Measurements from ENCODE around the gene RYR2.
"Not testable (repeated sequence)": the region's sequence is repeated elsewhere in the genome, so short reads cannot be mapped to it uniquely, and the experiment has no call there.

RYR2 gene

DNA sequence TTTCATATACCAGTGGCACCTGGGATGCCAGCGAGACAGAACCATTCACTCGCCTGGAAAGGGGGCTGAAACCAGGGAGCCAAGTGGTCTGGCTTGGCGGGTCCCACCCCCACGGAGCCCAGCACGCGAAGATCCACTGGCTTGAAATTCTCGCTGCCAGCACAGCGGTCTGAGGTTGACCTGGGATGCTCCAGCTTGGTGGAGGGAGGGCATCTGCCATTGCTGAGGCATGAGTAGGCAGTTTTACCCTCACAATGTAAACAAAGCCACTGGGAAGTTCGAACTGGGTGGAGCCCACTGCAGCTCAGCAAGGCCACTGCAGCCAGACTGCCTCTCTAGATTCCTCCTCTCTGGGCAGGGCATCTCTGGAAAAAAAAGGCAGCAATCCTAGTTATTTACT is 778.6 kb downstream of the RYR2 start:
- DNase-seq: not testable (repeated sequence)

DNA sequence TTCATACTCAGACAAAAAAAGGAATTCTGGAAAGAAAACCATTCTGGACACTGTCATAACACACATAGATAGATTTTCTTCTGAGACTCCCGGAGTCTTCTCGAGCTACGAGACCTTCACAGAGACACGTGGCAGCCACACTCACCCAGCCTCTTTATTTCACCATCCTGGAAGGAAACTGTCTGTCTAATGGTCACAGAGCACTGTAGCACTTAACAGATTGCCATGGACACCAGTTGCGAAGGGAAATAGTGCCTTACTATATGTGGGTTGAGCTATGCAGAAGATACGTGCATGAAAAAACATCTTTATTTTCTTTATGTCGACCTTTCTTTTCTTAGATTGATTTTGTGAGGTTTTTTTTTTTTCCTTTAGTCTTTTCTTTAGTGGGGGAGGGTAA is 790.9 kb downstream of the RYR2 start:
- no peak for DNase-seq

DNA sequence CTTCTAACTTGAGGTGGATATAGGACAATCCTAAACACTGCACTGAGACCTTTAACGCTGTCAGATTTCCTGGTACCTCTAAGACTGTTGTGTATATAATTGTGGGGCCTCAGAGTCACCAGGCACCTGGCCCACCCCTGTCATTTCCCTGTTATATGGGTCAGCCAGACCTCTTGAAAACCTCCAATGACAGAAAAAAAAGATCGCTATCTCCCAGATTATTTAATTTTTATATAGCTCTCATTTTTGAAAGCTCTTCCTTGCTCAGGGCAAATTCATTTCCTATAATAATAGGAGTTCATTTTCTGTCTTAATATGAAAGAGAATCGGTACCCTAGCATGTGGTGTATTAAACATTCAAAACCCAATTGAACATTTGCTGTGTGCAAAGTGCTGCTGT is 792.1 kb downstream of the RYR2 start:
- DNase-seq: no peak

DNA sequence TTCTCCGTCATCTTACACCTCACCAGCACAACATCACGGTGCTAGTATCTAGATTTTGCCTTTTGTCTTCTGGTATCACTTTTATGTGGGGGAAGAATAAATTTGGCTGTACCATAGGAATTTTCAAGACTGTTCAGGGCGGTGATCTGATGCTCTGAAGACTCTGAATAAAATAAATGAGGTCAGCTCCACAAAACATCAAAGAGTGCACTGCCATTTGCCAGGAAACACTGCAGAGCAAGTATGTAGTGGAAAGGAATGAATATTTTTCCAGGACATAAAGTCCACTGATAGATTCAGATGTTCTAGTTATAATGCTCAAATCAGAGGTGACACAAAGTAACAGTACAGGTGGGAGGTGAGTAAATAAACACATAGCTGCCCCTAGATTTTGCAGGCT is 792.5 kb downstream of the RYR2 start:
- DNase-seq: no peak

DNA sequence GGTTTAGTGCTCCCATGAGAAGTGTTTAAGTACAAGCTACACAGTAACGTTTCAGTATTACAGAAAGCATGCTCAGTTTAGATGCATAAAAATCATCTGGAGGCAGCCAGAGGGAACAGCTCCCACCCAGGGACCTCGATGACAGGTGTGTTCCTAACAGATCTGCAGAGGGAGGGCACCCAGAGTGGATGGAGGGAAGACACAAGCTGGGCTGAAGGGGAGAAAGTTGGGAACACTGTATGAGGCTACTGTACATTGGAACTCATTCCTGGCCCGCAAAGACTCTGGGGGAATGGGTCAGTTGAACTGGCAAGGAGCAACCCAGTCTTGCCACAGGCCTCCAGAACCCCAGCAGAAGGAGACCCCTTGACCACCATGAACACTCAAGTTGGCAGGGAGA is 796.3 kb downstream of the RYR2 start:
- no peak for DNase-seq

DNA sequence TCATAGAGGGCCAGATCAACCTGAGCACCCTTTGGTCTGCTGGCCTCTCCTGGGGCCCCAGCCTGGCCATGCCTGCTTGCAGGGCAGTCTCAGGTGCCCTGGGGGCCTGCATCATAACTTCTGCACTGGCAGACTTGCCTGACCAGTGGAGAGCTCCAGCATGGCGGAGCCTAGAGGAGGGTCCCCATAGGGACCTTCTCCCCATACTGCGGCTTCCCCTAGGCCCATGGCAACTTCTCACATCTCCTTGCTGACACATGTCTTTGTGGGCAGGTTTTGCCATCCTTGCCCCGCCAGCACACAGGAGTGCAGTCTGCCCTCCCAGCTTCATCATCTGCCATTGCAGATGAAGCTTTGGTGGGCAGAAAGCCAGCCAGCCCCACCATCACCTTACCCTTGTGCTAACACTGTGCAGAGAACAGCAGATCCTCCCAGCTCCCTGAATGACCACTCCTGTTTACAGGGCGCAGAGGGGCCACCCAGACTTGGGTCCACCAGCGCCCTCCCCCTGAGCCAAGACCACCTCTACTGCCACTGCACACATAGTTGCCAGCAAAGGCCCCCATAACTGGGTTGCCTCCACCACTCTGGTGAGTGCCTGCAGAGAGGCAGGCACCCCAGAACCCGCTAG is 797.0 kb downstream of the RYR2 start:
- no peak for DNase-seq

DNA sequence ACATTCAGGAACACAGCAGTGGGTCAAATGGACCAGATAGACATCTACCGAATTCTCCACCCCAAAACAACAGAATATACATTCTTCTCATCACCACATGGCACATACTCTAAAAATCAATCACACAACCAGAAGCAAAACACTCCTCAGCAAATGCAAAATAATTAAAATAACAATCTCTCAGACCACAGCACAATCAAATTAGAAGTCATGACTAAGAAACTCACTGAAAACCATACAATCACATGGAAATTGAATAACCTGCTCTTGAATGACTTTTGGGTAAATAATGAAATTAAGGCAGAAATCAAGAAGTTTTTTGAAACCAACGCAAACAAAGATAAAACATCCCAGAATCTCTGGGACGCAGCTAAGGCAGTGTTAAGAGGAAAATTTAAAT is 799.5 kb downstream of the RYR2 start:
- DNase-seq: no peak

DNA sequence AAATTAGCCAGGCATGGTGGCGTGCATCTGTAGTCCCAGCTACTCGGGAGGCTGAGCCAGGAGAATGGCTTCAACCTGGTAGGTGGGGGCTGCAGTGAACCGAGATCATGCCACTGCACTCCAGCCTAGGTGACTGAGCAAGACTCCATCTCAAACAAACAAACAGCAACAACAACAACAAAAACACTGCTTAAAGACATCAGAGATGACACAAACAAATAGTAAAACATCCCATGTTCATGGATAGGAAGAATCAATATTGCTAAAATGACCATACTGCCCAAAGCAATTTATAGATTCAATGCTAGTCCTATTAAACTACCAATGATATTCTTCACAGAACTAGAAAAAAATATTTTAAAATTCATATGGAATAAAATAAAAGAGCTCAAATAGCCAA is 801.5 kb downstream of the RYR2 start:
- not testable (repeated sequence) for DNase-seq

DNA sequence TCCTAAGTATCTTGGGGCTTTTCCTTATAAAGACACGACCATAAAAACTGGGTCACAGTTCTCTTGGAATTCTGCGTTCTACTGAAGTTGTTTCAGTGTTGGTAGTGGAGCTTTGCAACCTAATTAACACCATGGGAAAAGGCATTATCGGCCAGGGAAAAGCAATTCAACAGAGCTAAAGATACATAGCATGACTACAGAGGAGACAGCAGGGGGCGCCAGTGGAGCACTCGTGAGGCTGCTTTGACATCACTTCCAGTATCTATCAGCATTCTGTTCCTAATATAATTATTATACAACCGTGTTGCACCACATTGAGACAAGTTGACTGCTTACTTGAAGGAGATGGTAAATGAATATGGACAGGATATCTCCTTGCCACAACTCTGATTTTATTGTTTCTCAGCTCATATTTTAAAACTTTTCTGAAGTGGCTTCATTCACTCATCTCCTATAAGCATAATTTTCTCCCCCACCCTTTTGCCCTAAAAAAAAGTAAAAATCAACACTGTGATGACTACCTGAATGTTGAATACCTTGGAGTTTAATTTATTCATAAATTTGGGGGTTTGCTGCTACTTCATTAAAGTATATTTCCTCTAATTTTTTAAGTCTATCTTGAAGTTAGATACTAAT is 809.3 kb downstream of the RYR2 start:
- no peak for DNase-seq

DNA sequence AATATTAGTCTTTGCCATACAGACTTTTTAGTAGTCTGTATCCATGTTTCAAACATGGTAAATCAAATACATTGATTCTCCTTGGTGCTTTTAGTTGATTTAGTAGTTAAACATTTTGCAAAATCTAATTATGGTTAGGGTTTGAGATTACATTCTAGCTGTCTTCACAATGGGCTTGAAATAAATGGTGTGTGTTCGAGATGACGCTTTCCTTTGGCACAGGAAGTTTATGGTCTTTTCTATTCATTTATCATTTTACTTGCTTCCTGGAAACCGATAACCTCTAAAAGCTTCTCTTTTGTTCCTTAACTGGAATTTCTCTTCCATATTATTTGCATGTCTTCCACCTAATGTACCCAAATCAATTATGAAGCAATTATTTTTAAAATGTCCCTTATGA is 810.4 kb downstream of the RYR2 start:
- DNase-seq: no peak

DNA sequence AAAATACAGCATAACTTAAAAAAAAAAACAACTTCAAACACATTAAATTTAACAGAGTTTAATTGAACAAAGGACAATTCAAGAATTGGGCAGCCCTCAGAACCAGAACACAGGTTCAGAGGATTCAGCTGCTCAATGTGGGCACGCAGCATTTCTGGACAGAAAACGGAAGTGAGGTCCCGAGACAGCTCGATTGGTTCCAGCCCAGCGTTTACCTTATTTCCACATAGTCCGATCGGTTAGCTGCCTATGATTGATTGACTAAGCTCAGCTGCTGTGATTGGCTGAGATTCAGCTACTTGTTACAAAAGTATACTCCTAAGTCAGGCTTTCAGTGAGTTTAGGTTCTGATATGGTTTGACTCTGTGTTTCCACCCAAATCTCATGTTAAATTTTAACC is 815.5 kb downstream of the RYR2 start:
- DNase-seq: no peak

DNA sequence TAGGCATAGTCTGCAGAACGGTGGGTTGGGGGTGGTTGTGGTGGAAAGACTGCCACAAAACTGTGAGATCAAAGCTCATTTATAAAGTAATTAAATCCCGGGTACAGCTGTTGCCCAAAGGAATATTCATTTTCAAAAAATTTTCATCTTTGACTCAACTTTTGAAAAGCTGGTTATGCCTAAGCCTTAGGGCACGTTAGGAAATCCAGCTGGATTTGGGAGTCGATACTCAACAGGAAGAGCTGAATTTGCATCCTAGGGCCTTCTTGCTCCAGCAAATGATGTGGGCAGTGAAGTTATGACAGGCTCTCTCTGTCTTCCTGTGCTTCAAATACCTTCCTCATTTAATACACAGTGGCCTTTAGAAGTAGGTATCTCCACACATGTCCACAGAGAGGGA is 817.0 kb downstream of the RYR2 start:
- no peak for DNase-seq

DNA sequence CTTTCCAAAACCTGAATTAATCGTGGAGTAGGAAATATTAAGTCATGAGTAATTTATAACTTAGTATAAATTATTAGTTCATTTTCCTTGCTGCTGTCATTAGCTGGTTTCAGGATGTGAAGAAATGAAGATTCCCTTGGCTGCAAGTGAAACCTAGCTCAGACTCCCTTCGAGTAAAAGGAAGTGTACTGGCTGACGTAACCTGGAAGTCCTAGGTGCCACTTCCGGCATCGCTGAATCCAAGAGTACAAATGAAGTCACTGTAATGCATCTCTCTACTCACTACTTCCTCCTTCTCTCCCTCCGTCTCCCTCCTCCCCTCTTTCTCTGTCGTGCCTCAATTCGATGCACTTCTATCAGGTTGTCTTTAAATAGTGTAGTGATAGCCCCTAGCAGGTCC is 820.0 kb downstream of the RYR2 start:
- no peak for DNase-seq

DNA sequence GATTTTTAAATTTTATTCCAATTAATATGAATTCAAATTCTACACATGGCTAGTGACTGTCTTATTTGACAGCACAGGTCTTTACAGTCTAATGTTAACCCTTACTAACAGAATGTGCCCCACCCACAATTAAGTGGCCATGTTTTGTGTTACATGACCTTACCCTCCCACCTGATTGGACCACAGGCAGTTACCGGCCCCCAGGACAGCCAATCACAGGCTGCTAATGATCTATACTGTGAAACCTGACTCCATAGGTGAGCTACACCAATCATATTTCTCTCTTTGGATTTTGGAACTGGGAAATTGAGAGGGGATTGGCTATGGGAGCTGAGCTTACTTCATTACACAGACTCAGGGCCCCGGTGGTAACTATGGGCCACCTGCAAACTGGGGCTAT is 821.2 kb downstream of the RYR2 start:
- no peak for DNase-seq

DNA sequence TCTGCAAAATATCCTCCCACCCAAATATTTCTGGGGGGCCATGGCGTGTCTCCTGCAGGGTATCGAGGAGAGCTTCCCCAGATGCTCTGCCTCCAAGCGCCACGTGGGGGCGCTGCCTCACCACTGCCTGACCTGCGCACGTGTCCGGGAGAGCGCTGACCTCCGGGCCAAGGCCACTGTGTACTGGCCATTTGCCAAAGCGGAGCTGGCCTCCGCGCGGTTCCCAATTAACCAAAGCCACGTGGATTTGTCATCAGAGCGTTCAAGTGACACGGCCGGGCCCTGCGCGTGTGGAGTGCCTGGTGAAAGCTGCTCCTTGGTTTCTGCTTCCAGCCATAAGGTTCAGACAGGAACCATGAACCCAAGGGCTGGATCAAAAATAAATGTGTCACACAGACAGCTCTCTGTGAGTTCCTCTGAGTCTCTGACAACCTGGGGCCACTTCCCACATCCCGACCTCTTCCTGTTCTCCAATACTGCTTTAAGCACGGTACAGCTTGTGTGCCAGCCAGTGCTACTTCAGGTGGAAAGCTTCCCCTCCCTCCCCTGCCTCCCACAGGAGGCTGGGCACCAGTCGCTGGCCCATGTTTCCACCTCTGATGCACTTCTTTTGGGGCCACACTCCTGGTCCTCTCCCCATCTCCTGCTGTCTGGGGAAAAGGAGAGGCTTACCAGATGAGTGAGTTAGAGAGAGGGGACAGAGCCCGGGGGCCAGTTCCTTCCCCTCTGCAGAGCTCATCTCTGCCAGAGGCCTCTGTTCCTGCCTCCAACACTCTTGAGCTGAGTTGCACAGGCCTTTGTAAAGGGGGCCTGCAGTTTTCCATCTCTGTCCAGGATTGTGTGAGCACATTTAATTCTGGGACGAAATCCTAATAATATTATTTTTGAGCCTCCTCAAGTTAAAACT is 822.6 kb downstream of the RYR2 start:
- no peak for DNase-seq

DNA sequence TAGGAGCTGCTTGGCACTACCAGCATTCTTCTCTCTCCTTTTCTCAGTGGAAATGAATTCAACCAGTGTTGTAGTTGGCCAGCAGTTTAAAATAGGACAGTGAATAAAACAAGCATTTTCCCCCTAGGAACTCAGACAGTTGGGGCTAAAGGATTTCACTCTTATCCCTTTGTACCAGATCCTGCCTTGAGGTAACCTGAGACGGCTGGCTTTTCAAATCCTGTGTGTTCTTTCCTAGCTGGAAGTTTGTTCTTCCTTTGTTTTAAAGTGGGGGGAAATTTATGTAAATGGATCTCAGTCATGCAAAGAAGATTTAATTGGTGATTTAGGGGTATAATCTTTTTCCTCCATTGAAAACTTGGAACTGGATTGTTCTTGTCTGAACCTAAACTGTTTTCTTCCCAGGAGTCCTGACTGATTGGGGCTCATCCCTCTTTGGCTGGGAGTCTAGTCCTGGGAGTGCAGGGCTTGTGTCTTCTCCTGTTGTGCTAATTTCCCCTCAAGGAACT is 825.5 kb downstream of the RYR2 start:
- no peak for DNase-seq

DNA sequence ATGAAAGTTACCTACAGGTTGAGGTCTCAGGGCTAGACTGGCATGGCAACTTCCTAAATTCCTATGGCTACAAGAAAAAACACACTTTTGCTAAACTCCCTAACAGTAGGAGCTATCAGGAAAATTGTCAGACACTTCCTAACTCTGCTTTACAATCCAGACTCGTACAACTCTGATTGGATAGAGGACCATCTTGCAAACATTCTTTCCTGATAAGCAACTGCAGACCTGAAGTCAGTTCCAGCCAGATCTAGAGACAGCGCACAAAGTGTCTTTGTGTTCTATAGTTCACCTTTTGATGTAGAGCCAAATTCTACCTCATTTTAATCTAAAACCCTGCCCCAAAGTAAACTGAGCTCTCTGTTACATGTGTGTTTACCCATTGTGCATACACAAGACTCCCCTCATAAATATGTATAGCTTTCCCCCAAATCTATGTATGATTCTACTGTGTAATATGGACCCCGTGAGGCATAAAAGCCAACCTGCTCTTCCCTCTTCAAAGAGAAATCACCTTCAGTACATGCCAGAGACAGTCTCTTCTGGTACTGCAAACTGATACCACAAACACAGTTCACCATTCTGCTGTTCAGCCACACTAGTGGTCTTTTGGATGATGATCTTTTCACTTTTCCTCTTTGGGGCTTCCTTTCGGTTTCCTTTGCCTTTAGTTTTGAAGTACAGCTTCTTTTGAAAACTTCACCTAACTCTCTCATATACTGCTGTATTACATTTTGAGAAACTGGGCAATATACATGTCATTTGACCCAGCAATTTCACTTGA is 827.0 kb downstream of the RYR2 start:
- DNase-seq: no peak

DNA sequence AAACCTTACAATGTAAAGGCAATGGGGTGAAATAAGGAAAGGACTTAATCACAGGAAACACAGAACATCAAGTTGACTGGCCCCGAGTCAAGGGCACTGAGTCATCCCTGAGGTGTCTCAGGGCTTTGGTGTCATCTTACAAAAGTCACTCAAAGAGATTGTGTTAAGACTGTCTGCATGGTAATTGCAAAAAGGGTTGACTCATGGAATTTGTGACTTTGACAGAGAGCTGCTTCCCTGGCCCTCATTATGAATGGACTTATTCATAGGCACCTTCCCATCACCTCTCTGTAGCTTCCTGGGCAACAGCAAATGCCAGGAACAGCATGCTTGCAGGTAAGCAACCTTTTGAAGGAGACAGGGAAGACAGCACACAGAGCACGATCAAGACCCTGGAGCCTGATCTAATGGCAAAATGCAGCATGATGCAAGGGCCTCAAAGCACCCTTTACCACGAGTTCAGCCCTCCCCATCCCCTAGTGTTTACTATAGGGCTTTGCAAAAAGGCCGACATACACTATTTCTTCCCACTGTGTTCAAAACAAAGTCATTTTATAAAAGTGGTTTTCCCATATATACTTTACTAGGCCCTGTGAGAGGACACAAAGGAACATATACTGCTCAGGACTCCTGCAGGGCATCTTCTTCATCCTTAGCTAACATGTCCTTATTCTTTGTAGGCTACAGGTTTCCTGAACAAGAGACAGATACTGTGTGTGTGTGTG is 831.7 kb downstream of the RYR2 start:
- DNase-seq: no peak

DNA sequence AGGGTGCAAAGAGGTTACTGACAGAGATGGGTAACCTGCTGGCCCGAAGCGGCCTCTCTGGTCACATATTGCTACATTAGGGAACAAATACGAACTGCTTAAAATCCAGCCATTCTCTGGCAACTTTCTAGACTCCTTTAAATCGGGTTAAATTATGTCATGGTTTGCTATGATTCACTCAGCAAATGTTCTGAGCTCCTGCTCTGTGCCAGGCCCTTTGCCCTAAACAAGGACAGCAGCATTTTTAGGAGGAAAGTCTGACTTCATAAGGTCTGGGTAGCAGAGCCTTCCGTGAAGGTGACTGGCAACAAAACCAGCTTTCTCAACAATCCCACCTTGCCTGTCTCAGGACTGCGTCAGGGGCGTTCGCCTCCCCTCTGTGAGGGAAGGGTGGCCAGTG is 833.3 kb downstream of the RYR2 start:
- DNase-seq: no peak

DNA sequence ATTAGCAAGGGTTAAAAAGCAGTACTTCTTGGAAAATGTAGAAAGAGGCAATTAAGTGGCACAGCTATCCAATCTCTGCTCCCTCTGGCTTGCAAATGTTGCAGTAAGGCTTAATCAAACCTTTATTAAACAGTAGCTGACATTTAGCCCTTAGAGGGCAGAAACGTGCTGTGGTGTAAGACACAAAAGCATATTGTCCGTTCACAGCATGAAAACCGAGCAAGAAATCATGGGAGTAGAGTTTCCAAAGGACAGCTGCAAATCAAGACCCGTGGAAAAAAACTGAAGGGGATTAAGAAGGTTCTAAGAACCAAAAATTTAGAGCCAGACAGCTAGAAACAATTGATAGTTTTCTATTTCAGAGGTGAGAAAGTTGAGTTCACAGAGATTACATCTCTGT is 835.6 kb downstream of the RYR2 start:
- DNase-seq: no peak

DNA sequence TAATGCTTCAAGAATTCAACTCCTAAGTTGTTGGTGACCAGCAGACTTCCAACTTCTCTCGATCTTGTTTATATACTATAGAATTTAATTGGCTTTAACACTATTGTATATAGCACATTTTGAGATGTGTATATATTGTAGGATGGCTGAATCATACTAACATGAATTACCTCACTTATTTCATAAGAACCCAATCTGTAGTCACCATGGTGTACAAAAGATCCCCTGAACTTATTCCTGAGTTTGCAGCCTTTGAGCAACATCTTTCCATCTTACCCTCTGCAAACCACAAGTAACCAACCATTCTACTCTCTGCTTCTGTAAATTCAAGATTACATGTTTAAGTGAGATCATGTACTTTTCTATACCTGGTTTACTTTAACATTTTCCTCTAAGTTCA is 836.4 kb downstream of the RYR2 start:
- DNase-seq: no peak

DNA sequence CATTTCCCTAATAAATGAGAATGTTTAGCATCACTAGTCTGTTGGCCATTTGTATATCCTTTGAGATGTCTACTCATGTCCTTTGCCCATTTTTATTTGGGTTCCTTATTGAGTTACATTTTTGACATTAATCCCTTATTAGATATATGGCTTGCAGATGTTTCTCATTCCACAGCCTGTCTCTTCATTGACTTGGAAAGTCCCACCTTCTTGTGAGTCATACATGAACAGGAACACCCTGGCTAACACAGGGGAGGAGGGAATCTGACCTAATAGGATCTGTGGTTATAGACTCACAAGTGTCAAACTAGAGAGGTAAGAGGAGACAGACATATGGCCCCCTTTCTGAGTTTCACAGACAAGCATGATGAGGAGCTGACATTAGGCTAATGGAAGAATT is 837.2 kb downstream of the RYR2 start:
- no peak for DNase-seq
